Smooth muscle cell of the brain vasculature (primary cell): ENCODE results near the gene CFAP54.

Experiments used
- DNase-seq: peaks from one replicate; pipeline ENCODE4 v3.0.0-alpha.2; 2012; ENCODE audit warnings: low read depth, low spot score

The CFAP54 gene

GRCh38 chr12:96743606-96744005 is 254.2 kb downstream of the CFAP54 start:
- DNase-seq: no peak

GRCh38 chr12:96749999-96750398 is 260.6 kb downstream of the CFAP54 start:
- no peak for DNase-seq

DNA sequence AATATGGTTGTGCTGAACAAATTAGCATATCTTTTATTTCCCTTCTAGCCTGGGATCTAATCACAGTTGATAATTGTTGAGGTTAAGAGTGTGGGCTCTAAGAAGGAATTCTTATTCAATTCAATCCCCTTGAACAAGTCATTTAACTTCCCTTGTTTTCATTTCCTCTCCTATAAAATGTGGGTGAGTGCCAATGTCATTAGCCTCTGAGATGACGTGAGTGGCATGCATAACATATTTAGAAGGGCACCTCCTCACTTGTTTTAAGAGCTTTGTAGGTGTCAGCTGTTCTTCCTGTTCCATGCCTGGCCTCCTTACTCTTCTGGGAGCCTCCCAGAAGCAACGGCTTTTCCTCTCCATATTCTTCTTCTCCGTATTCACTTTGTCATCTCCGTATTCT is 262.2 kb downstream of the CFAP54 start:
- DNase-seq: no peak

- no peak for DNase-seq
Observed at GRCh38 chr12:96752211-96752610, 262.8 kb downstream of the CFAP54 start.

GRCh38 chr12:96766232-96766631 is 276.9 kb downstream of the CFAP54 start:
- no peak for DNase-seq

DNA sequence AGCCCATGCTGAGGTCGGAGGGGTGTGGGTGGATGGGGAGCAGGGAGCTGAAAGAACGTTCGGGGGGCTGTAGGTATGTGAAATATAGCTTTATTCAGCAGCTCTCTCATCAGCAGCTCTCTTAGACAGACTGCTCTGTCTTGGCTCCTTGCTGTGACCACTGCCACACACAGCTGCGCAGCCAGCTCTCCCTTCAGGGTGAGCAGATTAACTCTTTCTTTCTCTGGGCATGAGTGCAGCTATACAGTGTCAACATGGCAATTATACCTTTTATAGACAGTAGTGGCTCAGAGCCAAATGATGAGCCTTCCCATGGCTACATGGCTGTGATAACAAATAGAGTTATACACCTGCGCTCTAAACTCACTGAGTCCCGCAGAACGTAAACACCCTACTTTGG is 280.0 kb downstream of the CFAP54 start:
- DNase-seq: no peak

DNA sequence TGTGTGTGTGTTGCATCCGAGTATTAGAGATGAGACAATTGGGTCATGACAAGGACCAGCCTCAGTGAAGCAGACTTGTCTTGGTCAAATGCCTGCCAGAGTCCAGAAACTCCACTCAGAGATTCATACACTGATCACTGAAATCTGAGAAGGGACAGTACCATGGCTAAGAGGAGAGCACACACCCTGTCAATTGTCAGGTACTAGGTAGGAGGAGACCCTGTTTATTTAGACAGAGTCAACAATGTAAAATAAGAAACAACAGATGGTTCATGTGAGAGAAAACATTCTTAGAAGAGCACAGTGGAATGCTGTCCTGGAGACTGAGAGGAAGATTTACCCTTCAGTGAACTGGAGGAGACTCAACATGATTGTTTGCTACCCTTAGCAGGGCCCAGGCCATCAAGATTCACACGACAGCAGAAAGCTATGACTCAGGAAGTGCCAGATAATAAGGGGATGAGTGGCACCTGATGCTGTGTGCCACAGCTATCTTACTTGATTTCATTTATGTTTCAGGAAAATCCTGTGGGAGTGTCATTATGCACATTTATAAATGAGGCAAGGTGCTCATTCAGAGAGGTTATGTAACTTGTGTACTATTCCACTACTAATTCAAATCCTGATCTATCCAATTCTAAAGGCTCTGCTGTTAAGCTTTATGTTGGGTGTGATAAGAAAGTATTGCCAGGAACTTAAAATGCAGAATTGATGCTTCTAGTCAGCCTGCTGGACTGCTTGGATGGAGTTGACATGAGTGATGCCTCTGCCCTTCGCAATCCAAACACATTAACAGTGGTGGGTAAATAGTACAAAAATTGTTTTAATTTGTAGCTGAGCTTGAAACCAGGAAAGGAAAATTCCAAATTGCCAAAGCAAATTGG is 281.1 kb downstream of the CFAP54 start:
- DNase-seq: no peak

- DNase-seq: no peak
Observed at GRCh38 chr12:96773031-96773430, 283.7 kb downstream of the CFAP54 start.

DNA sequence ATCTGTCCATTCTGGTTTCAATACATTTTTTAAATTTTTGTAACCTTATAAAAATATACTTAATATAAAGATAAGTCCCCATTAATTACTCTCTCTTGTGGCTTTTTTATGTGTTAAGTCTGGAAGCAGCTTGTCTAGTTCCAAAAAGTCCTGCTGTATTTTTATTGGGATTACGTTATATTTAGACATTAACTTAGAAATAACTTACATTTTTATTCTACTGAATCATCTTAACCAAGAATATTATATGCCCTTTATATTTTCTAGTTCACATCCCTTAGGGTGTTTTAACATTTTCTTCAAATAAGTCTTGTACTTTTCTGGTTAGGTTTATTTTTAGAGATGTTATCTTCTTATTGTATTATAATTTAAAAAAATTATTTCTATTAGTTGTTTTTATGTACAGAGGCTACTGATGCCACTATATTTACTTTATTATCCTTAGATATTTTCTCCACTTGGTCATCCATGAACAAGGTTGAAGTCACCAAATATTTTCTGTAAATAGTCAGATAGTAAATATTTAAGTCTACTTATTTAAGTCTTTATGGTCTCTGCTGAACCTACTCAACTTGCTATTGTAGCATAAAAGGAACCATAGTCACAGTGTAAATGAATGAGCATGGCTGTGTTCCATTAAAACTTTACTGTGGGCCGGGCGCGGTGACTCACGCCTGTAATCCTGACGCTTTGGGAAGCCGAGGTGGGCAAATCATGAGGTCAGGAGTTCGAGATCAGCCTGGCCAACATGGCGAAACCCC is 285.3 kb downstream of the CFAP54 start:
- DNase-seq: no peak

DNA sequence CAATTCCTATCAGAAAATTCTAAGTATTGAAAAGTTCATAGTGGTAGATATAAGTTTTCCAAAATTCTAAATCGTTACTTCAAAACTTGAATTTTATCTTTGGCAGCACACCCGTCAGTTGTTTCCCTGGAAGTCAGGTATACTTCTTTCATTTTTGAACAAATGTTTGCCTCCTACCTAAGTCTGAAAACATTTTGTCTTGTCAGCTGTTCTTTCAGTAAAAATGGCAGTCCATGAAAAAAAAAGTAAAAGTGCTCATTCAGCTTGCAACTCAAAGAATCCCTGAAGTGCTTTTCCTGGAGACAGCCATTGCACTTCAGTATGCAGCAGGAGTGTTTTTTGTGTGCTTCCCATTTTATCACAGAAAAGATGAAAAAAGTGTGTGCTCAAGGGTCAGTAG is 287.5 kb downstream of the CFAP54 start:
- DNase-seq: no peak

- DNase-seq: no peak
Observed at GRCh38 chr12:96780330-96780729, 291.0 kb downstream of the CFAP54 start.

- DNase-seq: no peak
Observed at GRCh38 chr12:96786791-96787190, 297.4 kb downstream of the CFAP54 start.

- no peak for DNase-seq
Observed at GRCh38 chr12:96803969-96804368, 314.6 kb downstream of the CFAP54 start.

DNA sequence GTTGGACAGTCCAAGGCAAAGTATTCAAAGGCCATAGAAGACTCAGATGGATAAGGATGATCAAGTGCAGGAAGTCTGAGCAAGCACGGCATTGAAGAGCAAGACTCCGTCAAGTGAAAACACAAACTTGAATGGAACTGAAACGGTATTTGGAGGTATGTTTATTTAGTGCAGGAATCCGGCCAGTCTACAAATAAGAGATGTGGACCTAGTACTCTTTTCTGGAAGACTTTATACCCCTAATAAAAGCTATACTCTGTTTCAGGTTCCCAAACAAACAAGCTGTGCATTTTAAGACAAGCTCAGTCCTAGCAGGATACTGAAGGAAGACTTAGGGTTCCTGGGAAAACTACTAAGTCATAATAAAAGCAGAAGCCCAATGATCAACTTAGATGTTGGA is 316.9 kb downstream of the CFAP54 start:
- no peak for DNase-seq

DNA sequence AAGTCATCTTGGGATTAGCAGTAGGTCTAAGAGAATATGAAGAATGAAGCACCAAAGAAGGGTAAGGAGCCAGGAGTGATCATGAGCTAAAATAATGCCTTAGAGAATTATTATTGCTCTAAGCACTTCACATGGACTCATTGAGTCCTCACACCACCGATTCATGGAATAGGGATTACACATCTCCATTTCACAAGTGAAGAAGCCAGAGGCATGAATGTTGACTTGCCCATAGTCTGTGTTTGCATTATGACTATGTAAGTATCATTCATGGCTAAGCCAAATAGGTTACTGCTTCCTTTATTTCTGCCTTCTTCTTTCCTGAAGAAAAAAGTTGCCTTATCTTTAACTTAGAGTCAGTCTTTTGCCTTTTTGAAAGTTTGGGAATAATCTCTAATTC is 318.4 kb downstream of the CFAP54 start:
- DNase-seq: no peak

DNA sequence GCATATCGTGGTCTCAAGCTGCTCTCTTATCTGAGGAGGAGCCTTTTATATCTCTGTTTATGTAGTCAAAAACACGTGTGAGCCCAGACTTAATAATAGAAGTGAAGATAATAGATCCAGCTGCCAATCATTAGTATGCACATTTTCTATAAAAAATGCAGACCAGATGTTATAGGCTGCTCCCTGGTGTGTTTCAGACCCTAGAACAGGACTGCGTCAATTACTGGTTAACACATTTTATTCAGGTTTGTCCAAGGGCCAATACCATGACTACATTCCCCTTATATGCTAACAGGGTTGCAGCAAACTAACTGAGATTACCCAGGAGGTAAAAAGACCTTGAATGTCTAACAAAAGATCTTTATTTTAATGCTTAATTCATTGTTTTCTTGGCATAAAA is 319.2 kb downstream of the CFAP54 start:
- DNase-seq: no peak

- DNase-seq: no peak
Observed at GRCh38 chr12:96809522-96809921, 320.1 kb downstream of the CFAP54 start.

- no peak for DNase-seq
Observed at GRCh38 chr12:96810057-96810456, 320.7 kb downstream of the CFAP54 start.

DNA sequence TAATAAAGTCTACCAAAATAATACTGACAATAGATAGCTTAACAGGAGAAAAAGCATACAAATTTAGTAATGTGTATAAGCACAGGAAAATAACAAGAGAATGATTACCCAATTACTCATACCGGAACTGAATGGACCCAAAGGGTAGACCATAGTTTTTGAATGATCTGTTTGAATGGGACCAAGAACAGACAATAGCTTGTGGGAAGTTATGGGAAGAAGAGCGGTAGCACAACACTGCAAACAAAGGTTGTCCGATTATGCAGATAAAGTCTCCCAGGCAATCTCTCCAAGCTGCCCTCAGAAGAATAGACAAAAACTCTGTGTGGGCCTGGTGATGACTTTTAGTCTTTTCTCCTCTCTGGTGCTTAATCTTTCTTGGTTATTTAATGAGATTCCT is 321.1 kb downstream of the CFAP54 start:
- DNase-seq: no peak

- DNase-seq: no peak
Observed at GRCh38 chr12:96811083-96811482, 321.7 kb downstream of the CFAP54 start.

- no peak for DNase-seq
Observed at GRCh38 chr12:96812153-96812552, 322.8 kb downstream of the CFAP54 start.

DNA sequence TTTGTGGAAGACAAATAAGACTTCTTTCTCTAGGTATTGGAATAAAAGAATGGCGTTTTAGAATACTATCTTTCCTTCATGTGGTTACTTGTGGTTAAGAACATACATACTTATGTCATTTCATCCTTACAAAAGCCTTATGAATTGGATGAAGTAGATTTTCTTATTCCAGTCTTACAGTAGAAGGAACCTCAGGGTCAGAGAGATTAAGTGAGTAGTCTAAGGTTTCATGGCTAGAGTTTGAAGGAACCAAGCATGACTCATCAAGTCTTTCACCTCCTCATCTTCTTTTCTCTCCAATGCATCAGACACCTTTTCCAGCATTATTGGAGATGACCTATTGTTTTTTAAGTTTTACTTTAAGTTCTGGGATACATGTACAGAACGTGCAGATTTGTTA is 324.8 kb downstream of the CFAP54 start:
- no peak for DNase-seq

- DNase-seq: no peak
Observed at GRCh38 chr12:96821592-96821991, 332.2 kb downstream of the CFAP54 start.
